Measurements from ENCODE around the gene USP3. TPM values are rescaled to one million over a fixed set of nuclear protein-coding genes. Genes with fewer than 3 reads are reported as not detected.

The USP3 gene
- total and polyA plus RNA-seq, 2 of the 13 experiments (the other 11 are each of a cell fraction or from before 2014, with no cell fraction given) = 14.3 to 61.2 TPM

- TF ChIP-seq SMAD9 (CRISPR knock-in tag; IDR thresholded peaks at IDR 0.05) = 0 out of 2 replicates have a peak, but pooled peaks have one; percentile 15
- TF ChIP-seq HOXA7 (CRISPR knock-in tag; IDR thresholded peaks at IDR 0.05) = peak; percentile 76; the same call in 1 of the 2 replicates
- no peak for TF ChIP-seq EEA1 (CRISPR knock-in tag; IDR thresholded peaks at IDR 0.05; ENCODE audit: borderline replicate concordance)
- peak; percentile 15; the same call in 1 of the 2 replicates for TF ChIP-seq ZNF672 (CRISPR knock-in tag; IDR thresholded peaks at IDR 0.05)
- 0 out of 2 replicates have a peak, but pooled peaks have one; percentile 23 for TF ChIP-seq KDM5A (IDR thresholded peaks at IDR 0.05; ENCODE audit: borderline replicate concordance, low read length)
- 0 out of 2 replicates have a peak, but pooled peaks have one; percentile 10 for TF ChIP-seq ZZZ3 (CRISPR knock-in tag; IDR thresholded peaks at IDR 0.05; ENCODE audit: borderline replicate concordance)
- TF ChIP-seq SCMH1 (CRISPR knock-in tag; IDR thresholded peaks at IDR 0.05; ENCODE audit: borderline replicate concordance) = no peak
- TF ChIP-seq ATF7 (IDR thresholded peaks at IDR 0.05) = no peak
- TF ChIP-seq ATF7 (CRISPR knock-in tag; IDR thresholded peaks at IDR 0.05) = no peak
- TF ChIP-seq HOXA3 (CRISPR knock-in tag; IDR thresholded peaks at IDR 0.05) = 0 out of 2 replicates have a peak, but pooled peaks have one; percentile 7
- no peak for TF ChIP-seq SNAPC2 (CRISPR knock-in tag; IDR thresholded peaks at IDR 0.05)
- no peak for TF ChIP-seq KLF16 (CRISPR knock-in tag; IDR thresholded peaks at IDR 0.05)
- TF ChIP-seq ZNF605 (CRISPR knock-in tag; IDR thresholded peaks at IDR 0.05) = peak; percentile 86
- TF ChIP-seq NR2F2 (IDR thresholded peaks at IDR 0.05; ENCODE audit: borderline replicate concordance, low read depth) = no peak
- peak; percentile 34; the same call in 1 of the 2 replicates for TF ChIP-seq ZNF501 (CRISPR knock-in tag; IDR thresholded peaks at IDR 0.05)
- TF ChIP-seq ZNF292 (CRISPR knock-in tag; IDR thresholded peaks at IDR 0.05; ENCODE audit: borderline replicate concordance, low read depth) = 0 out of 2 replicates have a peak, but pooled peaks have one; percentile 24
- no peak for TF ChIP-seq ZNF746 (CRISPR knock-in tag; IDR thresholded peaks at IDR 0.05)
- 0 out of 2 replicates have a peak, but pooled peaks have one; percentile 10 for TF ChIP-seq ZNF761 (CRISPR knock-in tag; conservative IDR thresholded peaks at IDR 0.05)
- TF ChIP-seq CHCHD3 (CRISPR knock-in tag; IDR thresholded peaks at IDR 0.05) = no peak
- TF ChIP-seq, protein P1, sequence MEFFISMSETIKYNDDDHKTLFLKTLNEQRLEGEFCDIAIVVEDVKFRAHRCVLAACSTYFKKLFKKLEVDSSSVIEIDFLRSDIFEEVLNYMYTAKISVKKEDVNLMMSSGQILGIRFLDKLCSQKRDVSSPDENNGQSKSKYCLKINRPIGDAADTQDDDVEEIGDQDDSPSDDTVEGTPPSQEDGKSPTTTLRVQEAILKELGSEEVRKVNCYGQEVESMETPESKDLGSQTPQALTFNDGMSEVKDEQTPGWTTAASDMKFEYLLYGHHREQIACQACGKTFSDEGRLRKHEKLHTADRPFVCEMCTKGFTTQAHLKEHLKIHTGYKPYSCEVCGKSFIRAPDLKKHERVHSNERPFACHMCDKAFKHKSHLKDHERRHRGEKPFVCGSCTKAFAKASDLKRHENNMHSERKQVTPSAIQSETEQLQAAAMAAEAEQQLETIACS (CRISPR knock-in tag; IDR thresholded peaks at IDR 0.05) = no peak
- TF ChIP-seq, protein P2, sequence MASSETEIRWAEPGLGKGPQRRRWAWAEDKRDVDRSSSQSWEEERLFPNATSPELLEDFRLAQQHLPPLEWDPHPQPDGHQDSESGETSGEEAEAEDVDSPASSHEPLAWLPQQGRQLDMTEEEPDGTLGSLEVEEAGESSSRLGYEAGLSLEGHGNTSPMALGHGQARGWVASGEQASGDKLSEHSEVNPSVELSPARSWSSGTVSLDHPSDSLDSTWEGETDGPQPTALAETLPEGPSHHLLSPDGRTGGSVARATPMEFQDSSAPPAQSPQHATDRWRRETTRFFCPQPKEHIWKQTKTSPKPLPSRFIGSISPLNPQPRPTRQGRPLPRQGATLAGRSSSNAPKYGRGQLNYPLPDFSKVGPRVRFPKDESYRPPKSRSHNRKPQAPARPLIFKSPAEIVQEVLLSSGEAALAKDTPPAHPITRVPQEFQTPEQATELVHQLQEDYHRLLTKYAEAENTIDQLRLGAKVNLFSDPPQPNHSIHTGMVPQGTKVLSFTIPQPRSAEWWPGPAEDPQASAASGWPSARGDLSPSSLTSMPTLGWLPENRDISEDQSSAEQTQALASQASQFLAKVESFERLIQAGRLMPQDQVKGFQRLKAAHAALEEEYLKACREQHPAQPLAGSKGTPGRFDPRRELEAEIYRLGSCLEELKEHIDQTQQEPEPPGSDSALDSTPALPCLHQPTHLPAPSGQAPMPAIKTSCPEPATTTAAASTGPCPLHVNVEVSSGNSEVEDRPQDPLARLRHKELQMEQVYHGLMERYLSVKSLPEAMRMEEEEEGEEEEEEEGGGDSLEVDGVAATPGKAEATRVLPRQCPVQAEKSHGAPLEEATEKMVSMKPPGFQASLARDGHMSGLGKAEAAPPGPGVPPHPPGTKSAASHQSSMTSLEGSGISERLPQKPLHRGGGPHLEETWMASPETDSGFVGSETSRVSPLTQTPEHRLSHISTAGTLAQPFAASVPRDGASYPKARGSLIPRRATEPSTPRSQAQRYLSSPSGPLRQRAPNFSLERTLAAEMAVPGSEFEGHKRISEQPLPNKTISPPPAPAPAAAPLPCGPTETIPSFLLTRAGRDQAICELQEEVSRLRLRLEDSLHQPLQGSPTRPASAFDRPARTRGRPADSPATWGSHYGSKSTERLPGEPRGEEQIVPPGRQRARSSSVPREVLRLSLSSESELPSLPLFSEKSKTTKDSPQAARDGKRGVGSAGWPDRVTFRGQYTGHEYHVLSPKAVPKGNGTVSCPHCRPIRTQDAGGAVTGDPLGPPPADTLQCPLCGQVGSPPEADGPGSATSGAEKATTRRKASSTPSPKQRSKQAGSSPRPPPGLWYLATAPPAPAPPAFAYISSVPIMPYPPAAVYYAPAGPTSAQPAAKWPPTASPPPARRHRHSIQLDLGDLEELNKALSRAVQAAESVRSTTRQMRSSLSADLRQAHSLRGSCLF (CRISPR knock-in tag; IDR thresholded peaks at IDR 0.05; ENCODE audit: borderline replicate concordance) = 0 out of 2 replicates have a peak, but pooled peaks have one; percentile 84
- TF ChIP-seq REXO4 (CRISPR knock-in tag; IDR thresholded peaks at IDR 0.05; ENCODE audit: borderline replicate concordance) = no peak
- TF ChIP-seq MIER2 (CRISPR knock-in tag; IDR thresholded peaks at IDR 0.05) = no peak
- no peak for TF ChIP-seq FLYWCH1 (CRISPR knock-in tag; IDR thresholded peaks at IDR 0.05)
- TF ChIP-seq NPAS2 (CRISPR knock-in tag; IDR thresholded peaks at IDR 0.05; ENCODE audit: borderline replicate concordance) = 0 out of 2 replicates have a peak, but pooled peaks have one; percentile 2
Measured at GRCh38 chr15:63600001-63600615, 95.7 kb downstream of the USP3 start (continued).

Measured in HepG2 (cell line).